Hematopoietic multipotent progenitor cell treated with erythropoietin and hydrocortisone succinate and interleukin-3 and kit ligand, for 4 days (in vitro differentiated cells): ENCODE data around the gene AGBL5.

Experiments
- DNase-seq: peaks from one replicate; pipeline ENCODE4 v3.0.0-alpha.2; 2015

The AGBL5 gene

GRCh38 chr2:27079233-27080139 lies 28.0 kb downstream of the AGBL5 start:
- peak; percentile 61 for DNase-seq

- no peak for DNase-seq
Measured at GRCh38 chr2:27080140-27080469, 28.6 kb downstream of the AGBL5 start.

- no peak for DNase-seq
Measured at GRCh38 chr2:27080603-27080936, 29.1 kb downstream of the AGBL5 start.

DNA sequence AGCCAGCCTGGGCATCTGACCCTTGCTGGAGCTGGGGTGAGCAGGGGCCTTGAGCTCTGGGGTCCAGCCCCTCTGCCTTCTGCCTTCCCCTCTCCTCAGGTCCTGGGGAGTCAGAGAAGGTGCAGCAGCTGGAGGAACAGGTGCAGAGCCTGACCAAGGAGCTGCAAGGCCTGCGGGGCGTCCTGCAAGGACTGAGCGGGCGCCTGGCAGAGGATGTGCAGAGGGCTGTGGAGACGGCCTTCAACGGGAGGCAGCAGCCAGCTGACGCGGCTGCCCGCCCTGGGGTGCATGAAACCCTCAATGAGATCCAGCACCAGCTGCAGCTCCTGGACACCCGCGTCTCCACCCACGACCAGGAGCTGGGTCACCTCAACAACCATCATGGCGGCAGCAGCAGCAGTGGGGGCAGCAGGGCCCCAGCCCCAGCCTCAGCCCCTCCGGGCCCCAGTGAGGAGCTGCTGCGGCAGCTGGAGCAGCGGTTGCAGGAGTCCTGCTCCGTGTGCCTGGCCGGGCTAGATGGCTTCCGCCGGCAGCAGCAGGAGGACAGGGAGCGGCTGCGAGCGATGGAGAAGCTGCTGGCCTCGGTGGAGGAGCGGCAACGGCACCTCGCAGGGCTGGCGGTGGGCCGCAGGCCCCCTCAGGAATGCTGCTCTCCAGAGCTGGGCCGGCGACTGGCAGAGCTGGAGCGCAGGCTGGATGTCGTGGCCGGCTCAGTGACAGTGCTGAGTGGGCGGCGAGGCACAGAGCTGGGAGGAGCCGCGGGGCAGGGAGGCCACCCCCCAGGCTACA lies 30.7 kb downstream of the AGBL5 start:
- DNase-seq: peak; percentile 28

DNA sequence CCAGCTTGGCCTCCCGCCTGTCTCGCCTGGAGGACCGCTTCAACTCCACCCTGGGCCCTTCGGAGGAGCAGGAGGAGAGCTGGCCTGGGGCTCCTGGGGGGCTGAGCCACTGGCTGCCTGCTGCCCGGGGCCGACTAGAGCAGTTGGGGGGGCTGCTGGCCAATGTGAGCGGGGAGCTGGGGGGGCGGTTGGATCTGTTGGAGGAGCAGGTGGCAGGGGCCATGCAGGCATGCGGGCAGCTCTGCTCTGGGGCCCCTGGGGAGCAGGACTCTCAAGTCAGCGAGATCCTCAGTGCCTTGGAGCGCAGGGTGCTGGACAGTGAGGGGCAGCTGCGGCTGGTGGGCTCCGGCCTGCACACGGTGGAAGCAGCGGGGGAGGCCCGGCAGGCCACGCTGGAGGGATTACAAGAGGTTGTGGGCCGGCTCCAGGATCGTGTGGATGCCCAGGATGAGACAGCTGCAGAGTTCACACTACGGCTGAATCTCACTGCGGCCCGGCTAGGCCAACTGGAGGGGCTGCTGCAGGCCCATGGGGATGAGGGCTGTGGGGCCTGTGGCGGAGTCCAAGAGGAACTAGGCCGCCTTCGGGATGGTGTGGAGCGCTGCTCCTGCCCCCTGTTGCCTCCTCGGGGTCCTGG lies 31.4 kb downstream of the AGBL5 start:
- no peak for DNase-seq

GRCh38 chr2:27083410-27084296 lies 32.2 kb downstream of the AGBL5 start:
- no peak for DNase-seq

- no peak for DNase-seq
Measured at GRCh38 chr2:27084297-27085061, 33.0 kb downstream of the AGBL5 start.

DNA sequence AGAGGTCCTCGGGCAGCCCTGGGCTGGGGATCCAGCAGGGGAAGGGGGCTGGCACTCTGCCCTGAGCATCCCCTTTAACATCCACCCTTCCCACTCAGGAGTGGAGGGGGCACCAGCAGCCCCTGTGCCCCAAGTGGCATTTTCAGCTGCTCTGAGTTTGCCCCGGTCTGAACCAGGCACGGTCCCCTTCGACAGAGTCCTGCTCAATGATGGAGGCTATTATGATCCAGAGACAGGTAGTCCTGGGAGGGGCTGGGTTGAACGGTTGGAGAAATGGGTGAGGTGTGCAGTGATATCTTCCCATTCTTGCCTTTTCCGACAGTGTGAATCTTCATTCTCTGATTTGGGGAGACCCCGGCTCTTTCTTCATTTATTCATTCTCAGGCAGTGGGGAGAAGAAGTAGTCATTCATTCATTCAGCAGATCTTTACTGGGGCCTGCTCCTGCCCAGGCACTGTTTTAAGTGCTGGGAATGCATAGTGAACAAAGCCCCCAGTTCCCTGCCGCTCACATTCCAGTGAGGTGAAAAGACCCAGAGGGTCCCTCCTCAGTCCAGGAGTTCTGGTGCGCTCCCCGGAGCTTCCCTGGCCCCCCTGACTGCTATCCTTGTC lies 33.7 kb downstream of the AGBL5 start:
- no peak for DNase-seq

DNA sequence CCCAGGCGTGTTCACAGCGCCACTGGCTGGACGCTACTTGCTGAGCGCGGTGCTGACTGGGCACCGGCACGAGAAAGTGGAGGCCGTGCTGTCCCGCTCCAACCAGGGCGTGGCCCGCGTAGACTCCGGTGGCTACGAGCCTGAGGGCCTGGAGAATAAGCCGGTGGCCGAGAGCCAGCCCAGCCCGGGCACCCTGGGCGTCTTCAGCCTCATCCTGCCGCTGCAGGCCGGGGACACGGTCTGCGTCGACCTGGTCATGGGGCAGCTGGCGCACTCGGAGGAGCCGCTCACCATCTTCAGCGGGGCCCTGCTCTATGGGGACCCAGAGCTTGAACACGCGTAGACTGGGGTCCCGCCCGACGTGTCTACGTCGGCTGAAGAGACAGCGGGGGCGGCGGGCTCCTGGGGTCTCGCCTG lies 34.2 kb downstream of the AGBL5 start:
- peak; percentile 81 for DNase-seq

- peak; percentile 97 for DNase-seq
Measured at GRCh38 chr2:27086090-27086723, 34.7 kb downstream of the AGBL5 start.

GRCh38 chr2:27086724-27087593 lies 35.5 kb downstream of the AGBL5 start, which contains the start of gene KHK:
TSS of gene KHK (plus strand) at chr2:27086772. CDS start at chr2:27087260, 488 bp downstream.
- no peak for DNase-seq

DNA sequence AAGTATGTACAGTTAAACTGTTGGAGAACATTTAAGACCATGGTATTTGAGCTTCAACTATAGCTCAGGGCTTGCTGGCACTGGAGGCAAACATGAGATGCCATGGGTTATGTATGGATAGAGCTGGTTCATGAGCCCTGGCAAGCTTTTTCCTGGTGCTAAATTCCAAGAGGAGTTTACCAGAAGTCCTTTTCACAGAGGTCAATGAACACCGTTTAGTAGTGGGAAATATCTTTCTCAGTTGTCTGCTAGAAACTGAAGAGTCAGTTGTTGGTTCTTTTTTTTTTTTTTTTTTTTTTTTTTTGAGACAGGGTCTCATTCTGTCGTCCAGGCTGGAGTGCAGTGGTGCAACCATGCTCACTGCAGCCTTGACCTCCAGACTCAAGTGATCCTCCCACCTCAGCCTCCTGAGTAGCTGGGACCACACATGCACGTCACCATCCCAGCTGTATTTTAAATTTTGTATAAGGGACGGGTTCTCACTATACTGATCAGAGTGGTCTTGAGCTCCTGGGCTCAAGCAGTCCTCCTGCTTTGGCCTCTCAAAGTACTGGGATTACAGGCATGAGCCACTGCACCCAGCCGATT lies 36.4 kb downstream of the AGBL5 start:
- DNase-seq: no peak

DNA sequence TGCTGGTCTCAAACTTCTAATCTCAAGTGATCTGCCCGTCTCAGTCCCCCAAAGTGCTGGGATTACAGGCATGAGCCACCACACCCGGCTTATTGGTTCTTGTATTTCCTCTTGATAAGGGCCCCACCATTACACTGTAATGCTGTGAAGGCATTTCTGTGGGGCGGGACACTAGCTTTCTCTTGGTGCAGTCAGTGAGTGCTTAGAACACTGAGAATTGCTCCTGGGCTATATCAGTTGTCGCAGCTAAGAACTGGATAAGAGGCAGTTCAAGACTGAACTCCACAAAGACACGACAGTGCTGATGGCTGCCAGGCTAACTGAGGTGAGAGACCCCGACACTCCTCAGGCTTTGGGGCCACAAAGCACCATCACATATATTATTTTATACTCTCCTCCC lies 37.2 kb downstream of the AGBL5 start:
- peak; percentile 87 for DNase-seq

DNA sequence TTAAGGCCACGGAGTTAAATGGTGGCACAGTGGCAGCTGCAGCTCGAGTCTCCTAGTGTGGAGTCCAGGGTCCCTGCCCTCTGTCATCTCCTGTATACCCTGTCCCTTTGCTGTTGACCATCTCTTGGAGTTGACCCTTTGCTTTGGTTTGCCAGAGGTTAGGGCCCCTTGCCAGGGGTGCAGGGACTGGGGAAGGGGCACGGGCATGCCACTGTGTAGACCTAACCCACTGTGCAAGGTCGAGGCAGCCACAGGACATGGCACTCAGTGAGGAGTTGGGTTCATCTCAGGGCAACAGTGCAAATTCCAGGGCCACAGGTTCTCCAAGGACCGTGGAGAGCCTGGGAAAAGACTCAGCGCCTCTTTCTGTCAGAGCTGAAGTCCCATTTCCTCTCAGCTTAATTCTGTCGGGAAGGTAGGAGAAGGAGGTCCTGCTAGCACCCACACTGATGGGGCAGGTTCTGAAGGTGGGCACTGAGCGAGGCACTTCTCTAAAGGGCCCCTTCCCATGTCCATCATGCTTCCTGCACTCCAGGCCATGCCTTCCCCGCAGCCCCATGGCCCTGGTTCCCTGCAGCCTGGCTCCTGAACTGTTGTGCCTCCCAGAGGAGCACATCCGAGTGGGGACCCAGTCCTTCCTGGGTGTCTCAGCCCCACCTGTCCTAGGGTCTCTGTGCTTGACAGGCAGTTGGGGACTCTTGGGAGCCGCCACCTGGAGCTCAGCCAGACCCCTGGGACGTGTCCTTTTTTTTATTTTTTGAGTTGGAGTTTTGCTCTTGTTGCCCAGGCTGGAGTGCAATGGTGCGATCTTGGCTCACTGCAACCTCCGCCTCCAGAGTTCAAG lies 37.9 kb downstream of the AGBL5 start:
- no peak for DNase-seq

DNA sequence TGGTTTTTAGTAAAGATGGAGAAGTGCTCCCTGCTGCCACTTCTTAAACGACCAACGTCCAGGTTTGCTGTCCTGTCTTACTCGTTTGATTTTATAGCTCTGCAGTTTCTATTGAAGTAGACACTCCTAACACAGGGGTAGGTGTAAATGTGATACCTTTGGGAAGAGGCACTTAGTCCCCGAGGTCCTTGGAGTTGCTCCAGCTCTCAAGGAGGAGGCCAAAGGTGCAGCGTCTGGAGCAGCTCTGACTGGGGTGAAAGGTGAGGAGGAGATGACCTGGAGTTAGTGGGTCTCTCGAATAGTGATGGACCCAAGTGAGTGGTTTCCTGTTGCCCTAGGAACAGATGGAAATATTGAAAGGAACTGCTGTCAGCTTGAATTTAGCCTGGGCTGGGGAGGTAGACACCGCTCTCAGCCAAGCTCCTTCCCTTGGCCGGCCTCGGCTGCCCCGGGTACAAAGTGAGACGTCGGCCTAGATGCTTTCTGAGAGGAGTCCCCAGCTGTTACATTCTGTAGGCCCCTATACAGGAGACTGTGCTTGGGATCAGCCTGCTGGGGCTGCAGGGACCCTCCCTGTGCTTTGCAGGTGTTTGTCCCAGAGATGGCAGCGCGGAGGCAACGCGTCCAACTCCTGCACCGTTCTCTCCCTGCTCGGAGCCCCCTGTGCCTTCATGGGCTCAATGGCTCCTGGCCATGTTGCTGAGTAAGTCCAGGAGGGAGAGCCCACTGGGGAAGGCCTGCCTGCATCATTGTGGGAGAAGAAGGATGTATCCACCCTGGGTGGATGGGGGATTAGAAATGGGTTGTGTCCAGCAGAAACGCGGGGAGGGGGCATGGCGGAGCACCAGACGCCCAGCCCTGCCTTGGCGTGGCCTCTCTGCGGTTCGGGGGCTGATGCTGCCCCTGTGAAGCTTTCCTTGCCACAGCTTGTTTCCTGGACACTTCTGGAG lies 40.6 kb downstream of the AGBL5 start:
- DNase-seq: no peak

DNA sequence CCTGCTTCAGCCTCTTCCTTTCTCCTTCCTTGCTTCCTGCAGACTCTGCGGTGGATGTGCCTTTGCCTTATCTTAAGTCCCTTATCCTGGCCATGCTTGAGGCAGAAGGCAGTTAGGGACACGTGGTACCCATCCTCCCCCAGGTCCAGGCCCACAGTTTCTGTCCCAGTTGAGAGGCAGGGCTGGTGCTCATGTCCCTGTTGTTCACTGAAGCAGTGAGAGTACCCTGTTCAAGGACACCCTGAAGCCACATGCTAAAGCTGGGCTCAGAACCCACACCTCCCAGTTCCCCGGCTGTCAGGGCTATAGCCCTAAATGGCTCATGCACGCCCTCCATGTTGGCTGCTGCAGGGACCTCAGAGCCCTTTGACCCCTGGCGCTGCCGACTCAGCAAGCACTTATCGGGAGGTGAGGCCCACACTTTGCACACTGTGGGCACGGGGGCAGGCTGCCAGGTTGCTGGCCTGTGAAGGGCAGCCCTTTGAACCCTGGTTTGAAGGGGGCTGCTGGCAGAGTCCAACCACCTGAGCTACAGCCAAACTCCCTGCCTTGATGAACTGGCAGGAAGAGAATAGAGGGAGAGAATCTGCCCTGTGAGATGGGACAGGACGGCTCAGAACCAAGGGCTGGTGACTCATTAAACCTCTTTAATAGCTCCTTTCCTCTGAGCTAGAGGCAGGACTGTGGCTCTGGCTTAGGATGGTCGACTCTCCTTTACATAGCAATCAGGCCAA lies 41.4 kb downstream of the AGBL5 start:
- peak; percentile 63 for DNase-seq
